ENCODE measurements around the gene TMEM54. TPM values are rescaled to one million over a fixed set of nuclear protein-coding genes. Genes with fewer than 3 reads are reported as not detected.
A peak's percentile ranks its signal among the peaks of the same experiment; 100 is the strongest.

The TMEM54 gene
- total RNA-seq, 1 donor from 2014 or later = 8.0 TPM

DNA sequence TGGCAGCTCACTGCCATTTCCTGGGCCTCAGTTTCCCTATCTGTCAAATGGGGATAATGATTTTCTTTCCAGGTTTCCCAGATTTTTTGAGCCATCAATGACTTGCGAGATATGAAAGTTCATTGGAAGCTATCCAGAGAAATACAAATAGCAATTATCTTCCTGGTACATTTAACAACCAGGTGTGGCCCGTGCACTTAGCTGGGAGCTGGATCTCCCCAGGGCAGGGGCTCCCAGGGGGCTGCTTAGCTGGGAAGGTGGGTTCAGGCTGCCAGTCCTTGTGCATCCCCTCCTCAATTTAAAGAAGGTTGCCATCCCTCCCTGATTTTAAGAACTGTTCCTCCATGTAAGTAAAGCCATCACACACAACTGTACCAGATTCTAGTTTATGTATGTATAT lies 3.6 kb upstream of the TMEM54 start:
- H3K27ac ChIP-seq (ENCODE audit: low read depth, low read length) = no peak overlapping the region
- H3K27me3 Mint-ChIP-seq (ENCODE audit: low read depth, unreplicated experiment) = peaks cover 29% of the 10 kb centered on the region
- no peaks in the 10 kb centered on the region for H3K4me1 Mint-ChIP-seq (ENCODE audit: low read depth, unreplicated experiment)
- H3K4me3 Mint-ChIP-seq (ENCODE audit: unreplicated experiment) = no peak overlapping the region
- H3K9me3 Mint-ChIP-seq (ENCODE audit: unreplicated experiment) = no peaks in the 10 kb centered on the region
- H3K9me3 ChIP-seq (ENCODE audit: insufficient read depth, low read depth, low read length) = no peaks in the 10 kb centered on the region
- H3K4me1 ChIP-seq (ENCODE audit: insufficient read depth, low read length) = peaks cover 2% of the 10 kb centered on the region
- DNase-seq (ENCODE audit: low read depth) = no peak
- H3K4me3 ChIP-seq (ENCODE audit: insufficient read depth, low read depth, low read length) = no peak overlapping the region
- no peak overlapping the region for H2AFZ ChIP-seq (ENCODE audit: low read depth, low read length)
- H4K20me1 ChIP-seq (ENCODE audit: insufficient read depth, low read length) = no peaks in the 10 kb centered on the region
- no peak overlapping the region for H3K9ac ChIP-seq (ENCODE audit: low read length)
- H3K27ac Mint-ChIP-seq (ENCODE audit: unreplicated experiment) = no peak overlapping the region
- H3K4me2 ChIP-seq (ENCODE audit: low read length) = no peak overlapping the region
- peaks cover 3% of the 10 kb centered on the region for H3K27me3 ChIP-seq (ENCODE audit: insufficient read depth, low read length)
- no peak for TF ChIP-seq EZH2 (IDR thresholded peaks at IDR 0.05; ENCODE audit: insufficient read depth, low read length)
- TF ChIP-seq, protein P1, sequence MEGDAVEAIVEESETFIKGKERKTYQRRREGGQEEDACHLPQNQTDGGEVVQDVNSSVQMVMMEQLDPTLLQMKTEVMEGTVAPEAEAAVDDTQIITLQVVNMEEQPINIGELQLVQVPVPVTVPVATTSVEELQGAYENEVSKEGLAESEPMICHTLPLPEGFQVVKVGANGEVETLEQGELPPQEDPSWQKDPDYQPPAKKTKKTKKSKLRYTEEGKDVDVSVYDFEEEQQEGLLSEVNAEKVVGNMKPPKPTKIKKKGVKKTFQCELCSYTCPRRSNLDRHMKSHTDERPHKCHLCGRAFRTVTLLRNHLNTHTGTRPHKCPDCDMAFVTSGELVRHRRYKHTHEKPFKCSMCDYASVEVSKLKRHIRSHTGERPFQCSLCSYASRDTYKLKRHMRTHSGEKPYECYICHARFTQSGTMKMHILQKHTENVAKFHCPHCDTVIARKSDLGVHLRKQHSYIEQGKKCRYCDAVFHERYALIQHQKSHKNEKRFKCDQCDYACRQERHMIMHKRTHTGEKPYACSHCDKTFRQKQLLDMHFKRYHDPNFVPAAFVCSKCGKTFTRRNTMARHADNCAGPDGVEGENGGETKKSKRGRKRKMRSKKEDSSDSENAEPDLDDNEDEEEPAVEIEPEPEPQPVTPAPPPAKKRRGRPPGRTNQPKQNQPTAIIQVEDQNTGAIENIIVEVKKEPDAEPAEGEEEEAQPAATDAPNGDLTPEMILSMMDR (IDR thresholded peaks at IDR 0.05; ENCODE audit: insufficient read depth, low read depth, low read length) = no peak
- H3K79me2 ChIP-seq (ENCODE audit: insufficient read depth, low read length) = no peaks in the 10 kb centered on the region
- H3K36me3 Mint-ChIP-seq (ENCODE audit: low read depth, unreplicated experiment) = no peaks in the 10 kb centered on the region
- FAIRE-seq = no peak
- no peaks in the 10 kb centered on the region for H3K36me3 ChIP-seq (ENCODE audit: insufficient read depth, low read length)

DNA sequence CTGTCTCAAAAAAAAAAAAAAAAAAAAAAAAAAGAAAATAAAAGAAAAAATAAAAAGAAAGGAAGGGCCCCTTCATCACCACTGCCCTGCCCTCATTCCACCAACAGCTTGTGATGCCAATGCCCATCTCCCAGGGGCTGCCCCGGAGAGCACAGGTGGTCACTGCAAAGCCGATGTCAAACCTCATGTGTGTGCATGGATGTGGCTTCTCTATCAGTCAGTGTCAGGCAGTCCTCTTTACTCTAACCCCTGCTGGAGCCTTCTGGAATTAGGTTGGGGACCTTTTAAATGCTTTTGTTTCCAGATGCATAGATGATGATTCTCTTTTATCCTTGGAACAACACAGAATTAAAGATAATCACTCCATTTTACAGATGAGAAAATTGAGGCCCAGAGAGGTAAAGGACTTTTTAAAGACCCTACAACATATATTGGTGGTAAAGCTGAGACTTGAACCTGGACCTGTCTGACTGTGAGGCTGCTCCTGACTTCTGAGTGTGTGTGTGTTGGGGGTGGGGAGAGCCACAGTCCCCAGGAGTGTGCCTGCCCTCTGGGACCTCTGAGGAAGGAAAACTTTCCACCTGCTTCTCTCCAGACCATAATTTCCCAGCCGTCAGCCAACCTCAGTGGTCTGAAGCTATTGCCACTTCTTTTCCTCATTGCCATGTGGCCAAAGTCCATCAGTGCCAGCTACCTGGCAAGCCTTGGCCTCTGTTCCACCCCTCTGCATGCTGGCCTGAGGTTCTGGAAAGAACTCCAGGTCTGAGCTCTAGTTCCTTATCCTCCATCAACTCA lies 3.0 kb upstream of the TMEM54 start:
- H3K9ac ChIP-seq (ENCODE audit: low read length) = no peak overlapping the region
- TF ChIP-seq, protein P1 (IDR thresholded peaks at IDR 0.05; ENCODE audit: insufficient read depth, low read depth, low read length) = no peak
- no peak for TF ChIP-seq EZH2 (IDR thresholded peaks at IDR 0.05; ENCODE audit: insufficient read depth, low read length)
- FAIRE-seq = no peak
- H3K27me3 ChIP-seq (ENCODE audit: insufficient read depth, low read length) = peaks cover 3% of the 10 kb centered on the region
- H3K36me3 ChIP-seq (ENCODE audit: insufficient read depth, low read length) = no peaks in the 10 kb centered on the region
- H3K4me3 ChIP-seq (ENCODE audit: insufficient read depth, low read depth, low read length) = no peak overlapping the region
- no peaks in the 10 kb centered on the region for H3K9me3 Mint-ChIP-seq (ENCODE audit: unreplicated experiment)
- H3K4me2 ChIP-seq (ENCODE audit: low read length) = no peak overlapping the region
- H3K4me1 ChIP-seq (ENCODE audit: insufficient read depth, low read length) = peaks cover 2% of the 10 kb centered on the region
- H3K27ac ChIP-seq (ENCODE audit: low read depth, low read length) = no peak overlapping the region
- H3K9me3 ChIP-seq (ENCODE audit: insufficient read depth, low read depth, low read length) = no peaks in the 10 kb centered on the region
- H4K20me1 ChIP-seq (ENCODE audit: insufficient read depth, low read length) = no peaks in the 10 kb centered on the region
- no peaks in the 10 kb centered on the region for H3K4me1 Mint-ChIP-seq (ENCODE audit: low read depth, unreplicated experiment)
- H3K4me3 Mint-ChIP-seq (ENCODE audit: unreplicated experiment) = no peak overlapping the region
- peaks cover 33% of the 10 kb centered on the region for H3K27me3 Mint-ChIP-seq (ENCODE audit: low read depth, unreplicated experiment)
- no peak overlapping the region for H2AFZ ChIP-seq (ENCODE audit: low read depth, low read length)
- H3K27ac Mint-ChIP-seq (ENCODE audit: unreplicated experiment) = no peak overlapping the region
- H3K36me3 Mint-ChIP-seq (ENCODE audit: low read depth, unreplicated experiment) = no peaks in the 10 kb centered on the region
- H3K79me2 ChIP-seq (ENCODE audit: insufficient read depth, low read length) = no peaks in the 10 kb centered on the region
- DNase-seq (ENCODE audit: low read depth) = no peak

DNA sequence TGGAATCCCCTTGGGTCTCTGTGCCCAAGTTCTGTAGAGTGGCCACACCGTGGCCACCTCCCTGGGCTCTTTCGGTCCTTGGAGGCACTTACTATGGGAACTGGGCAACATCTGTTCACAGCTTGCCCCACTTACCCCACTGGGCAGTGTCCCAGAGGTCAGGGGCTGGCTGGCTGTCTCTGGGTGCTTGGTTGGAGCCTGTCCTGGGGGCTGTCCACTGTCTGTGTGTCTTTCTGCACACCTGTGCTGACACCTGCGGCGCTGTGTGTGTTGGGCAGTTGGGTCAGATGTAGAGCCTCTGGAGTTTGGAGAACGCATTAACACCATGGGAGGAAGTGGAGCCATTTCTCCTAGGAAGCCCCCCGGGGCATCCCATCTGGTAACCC lies 1.3 kb upstream of the TMEM54 start:
- no peaks in the 10 kb centered on the region for H3K4me1 Mint-ChIP-seq (ENCODE audit: low read depth, unreplicated experiment)
- H3K4me3 Mint-ChIP-seq (ENCODE audit: unreplicated experiment) = peak overlapping the region; percentile 77
- Histone ChIP-seq H3K79me2 (ENCODE audit: insufficient read depth, low read length) (no peaks in the 10 kb centered on the region), H3K36me3 (ENCODE audit: insufficient read depth, low read length) (no peaks in the 10 kb centered on the region), H2AFZ (ENCODE audit: low read depth, low read length) (no peak overlapping the region), H3K4me2 (ENCODE audit: low read length) (no peak overlapping the region), H3K9me3 (ENCODE audit: insufficient read depth, low read depth, low read length) (no peaks in the 10 kb centered on the region), H3K9ac (ENCODE audit: low read length) (no peak overlapping the region), H3K4me3 (ENCODE audit: insufficient read depth, low read depth, low read length) (no peak overlapping the region), H3K27ac (ENCODE audit: low read depth, low read length) (no peak overlapping the region), H3K4me1 (ENCODE audit: insufficient read depth, low read length) (peaks cover 2% of the 10 kb centered on the region), H3K27me3 (ENCODE audit: insufficient read depth, low read length) (peaks cover 3% of the 10 kb centered on the region), H4K20me1 (ENCODE audit: insufficient read depth, low read length) (no peaks in the 10 kb centered on the region)
- no peaks in the 10 kb centered on the region for H3K9me3 Mint-ChIP-seq (ENCODE audit: unreplicated experiment)
- FAIRE-seq (no peak), DNase-seq (ENCODE audit: low read depth) (no peak)
- peaks cover 44% of the 10 kb centered on the region for H3K27me3 Mint-ChIP-seq (ENCODE audit: low read depth, unreplicated experiment)
- no peaks in the 10 kb centered on the region for H3K36me3 Mint-ChIP-seq (ENCODE audit: low read depth, unreplicated experiment)
- TF ChIP-seq, protein P1 (IDR thresholded peaks at IDR 0.05; ENCODE audit: insufficient read depth, low read depth, low read length) = no peak
- no peak for TF ChIP-seq EZH2 (IDR thresholded peaks at IDR 0.05; ENCODE audit: insufficient read depth, low read length)
- no peak overlapping the region for H3K27ac Mint-ChIP-seq (ENCODE audit: unreplicated experiment)
